GM19238 (cell line): Measurements from ENCODE around the gene CSNK2B.

Experiments used
- DNase-seq: peaks from one replicate; pipeline ENCODE4 v3.0.0; 2011; ENCODE audit warnings: low spot score; ENCODE audit not compliant: insufficient read length

Gene CSNK2B

DNA sequence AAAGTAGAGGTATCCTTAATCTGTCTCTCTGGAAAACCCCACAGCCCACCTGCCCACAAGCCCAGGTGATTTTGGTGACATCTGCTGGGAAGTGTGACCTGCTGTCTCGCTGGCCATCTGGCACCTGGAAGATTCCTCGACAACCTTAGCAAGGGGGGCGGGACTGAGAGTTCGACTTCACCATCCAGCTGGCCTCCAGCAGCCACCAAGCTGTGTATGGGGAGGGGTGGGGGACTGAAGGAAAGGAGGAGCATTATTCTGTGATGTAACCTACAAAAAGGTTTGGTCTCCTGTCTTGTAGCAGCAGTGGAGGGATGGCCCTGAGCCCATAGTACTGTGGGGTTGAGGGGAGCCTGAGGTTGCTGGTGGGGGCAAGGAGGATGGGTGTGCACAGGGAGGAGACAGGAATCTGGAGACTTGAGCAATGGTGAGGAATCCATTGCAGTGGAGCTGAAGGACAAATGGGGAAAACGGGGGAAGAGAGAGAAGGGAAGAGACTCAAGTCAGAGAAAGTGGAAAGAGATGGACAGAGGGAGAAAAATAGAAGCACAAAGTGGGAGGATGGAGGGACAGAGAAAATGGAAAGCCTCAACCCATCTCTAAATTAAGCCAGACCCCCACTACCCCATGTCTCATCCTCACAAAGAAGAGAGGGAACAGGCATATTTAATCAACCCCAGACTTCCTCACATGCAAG is 44.8 kb downstream of the CSNK2B start:
- DNase-seq, result no peak

DNA sequence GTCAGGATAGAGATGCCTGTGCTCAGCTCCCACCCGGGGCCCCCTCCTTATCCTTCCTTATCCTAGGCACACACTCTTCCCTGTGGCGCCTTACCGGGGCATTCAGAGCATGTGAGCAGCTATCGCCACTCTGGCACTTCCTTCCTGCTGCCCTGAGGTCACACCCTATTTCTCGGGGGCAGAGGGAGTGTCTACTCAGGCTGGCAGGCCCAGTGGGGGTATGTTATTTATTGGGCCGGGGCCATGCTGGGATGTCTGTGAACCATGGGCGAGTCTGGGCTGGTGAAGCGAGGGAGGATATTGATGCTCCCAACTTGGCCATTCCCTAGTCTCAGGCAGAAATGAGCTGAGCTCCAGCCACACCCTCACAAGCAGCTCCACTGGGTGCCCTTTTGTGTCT is 45.4 kb downstream of the CSNK2B start:
- no peak for DNase-seq

DNA sequence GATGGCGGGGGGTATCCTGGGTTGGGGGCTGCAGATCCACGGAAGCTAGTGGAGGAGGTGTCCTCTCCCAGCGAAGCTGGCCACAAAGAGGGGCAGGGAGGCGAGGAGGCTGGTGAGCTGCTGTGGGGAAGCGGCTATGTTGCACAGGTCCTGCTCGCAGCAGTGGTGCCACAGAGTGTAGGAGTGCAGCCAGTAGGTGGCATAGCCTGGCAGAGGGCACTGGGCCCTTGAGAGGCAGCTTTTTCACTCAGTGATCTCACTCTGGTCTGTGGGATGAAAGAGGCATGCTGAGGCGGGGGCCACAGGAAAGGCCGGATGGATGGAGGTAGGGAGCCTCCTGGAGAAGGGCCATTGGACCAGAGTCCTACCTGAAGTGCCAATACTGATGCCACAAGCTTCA is 46.4 kb downstream of the CSNK2B start:
- DNase-seq, result no peak

DNA sequence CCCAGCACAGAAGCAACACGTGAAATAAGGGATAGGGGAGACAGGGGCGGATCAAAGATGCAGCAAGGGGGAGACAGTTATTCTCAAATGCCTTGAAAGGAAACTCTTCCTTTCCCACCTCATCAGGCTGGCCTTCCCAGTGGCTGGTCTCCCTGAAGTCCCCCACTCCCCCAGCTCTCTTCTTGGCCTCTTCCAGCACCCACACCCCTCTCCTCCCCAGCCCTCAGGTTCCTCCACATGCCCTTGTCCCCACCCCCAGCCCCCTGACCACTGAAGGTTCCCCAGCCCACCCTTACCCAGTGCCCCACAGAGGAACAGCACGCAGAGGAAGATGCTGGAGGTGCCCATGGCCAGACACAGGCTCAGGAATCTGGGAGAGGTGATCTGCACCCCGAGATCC is 47.6 kb downstream of the CSNK2B start:
- DNase-seq, result no peak

DNA sequence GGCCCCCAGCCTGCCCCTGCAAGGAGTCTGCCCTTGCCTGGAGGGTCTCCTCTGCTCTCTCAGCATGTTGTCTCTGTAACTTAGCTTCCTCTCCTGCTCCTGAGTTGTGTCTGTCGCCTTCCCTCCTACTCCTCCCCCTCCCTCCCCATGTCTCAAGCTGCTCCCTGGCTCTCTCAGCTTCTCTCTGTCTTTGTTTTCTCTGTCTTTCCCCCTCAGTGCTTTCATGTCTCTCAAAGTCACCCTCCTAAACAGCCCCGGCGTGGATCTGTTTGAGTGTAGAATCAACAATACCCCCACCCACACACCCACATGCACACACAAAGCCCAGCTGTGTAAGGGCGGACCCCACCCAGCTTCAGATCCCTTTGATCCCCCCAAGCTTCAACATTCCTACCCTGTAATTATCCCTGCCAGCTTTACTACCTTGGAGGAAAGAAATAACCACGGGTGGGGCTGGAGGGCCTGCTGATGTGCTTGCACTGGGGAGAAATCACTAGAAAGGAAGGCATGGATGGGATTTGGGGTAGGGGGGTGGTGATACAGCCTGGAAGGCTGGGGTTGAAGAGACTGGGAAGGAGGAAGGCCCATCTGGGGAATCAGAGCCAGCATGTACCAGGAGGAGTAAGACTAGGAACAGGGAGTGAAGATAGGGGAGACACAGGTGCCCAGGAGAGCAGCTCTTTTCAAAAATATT is 48.3 kb downstream of the CSNK2B start:
- no peak for DNase-seq

DNA sequence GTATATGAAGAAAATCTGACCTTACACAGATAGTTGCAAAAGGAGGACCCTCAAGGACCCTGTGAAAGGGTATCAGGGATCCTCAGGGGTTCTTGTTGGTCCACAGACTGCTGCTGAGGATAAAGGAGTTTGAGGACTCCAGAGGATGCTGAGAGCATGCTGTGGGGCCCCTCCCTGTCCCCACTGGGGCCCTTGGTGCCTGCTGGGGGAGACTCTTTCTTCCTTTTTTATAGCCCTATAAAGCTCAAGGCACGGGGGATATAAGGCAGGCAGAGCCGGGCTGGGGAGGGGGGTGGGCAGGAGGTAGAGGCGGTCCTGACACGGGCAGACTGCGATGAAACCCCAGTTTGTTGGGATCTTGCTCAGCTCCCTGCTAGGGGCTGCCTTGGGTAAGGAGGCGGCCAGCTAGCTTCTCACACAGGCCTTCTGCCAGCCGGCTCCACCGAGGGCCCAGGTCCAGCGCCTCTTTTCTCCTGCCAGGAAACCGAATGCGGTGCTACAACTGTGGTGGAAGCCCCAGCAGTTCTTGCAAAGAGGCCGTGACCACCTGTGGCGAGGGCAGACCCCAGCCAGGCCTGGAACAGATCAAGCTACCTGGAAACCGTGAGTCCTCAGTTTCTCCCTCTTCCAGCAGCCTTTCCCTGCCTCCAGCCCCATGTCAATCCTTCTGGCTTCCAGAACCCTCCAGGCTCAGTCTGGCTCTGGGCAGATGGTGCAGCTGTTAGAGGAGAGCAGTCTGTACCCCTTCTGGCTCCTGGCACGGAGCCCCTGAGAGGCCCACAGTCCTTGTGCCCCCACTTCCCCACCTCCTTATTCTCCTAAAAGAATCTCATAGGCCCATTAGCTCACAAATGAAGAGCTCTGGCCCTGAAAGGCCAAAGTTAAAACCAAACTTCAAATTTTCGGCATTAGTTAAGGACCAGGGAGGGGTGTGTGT is 49.4 kb downstream of the CSNK2B start, which contains the start of gene LY6G6D:
LY6G6D (plus strand) TSS at position 327 of the 937 bp plus-strand sequence; CDS start at position 335, 8 bp downstream.
- no peak for DNase-seq

DNA sequence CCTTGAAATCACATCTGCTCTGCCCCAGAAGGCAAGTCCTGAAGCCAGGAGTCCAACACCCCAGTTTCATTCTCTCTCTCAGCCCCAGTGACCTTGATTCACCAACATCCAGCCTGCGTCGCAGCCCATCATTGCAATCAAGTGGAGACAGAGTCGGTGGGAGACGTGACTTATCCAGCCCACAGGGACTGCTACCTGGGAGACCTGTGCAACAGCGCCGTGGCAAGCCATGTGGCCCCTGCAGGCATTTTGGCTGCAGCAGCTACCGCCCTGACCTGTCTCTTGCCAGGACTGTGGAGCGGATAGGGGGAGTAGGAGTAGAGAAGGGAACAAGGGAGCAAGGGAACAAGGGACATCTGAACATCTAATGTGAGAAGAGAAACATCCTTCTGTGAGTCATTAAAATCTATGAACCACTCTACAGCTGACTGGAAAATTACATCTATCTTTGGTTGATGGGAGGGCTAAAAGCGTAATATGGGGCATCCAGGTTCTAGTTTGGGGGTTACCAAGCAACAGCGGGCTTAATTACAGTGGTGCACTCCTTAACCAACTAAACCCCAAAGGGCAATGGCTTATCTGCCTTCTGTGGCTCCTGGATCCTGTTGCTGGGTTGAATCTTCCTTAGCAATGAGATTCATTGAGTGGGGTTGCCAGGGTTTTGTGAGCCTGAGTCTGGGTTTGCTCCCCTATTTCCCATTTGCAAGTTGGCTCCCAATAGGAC is 51.8 kb downstream of the CSNK2B start:
- DNase-seq, result no peak

DNA sequence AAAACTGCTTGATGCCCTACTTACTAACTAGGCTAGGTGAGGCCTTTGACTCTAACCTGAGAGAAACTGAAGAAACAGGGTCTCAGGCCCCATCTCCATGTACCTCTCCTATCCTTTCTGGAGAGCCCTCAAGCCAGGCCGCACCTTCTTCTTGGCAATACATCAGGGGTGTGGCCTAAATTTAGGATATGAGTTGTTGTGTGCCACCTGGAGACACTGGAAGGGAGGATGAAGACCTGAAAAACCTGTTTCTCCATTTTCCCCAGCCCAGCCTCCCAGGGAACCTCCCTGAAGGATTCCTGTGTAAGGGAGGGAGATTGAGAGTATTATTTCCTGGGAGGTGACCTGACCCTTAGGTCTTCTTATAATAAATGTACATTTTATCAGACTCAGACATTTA is 52.4 kb downstream of the CSNK2B start:
- DNase-seq, result no peak

DNA sequence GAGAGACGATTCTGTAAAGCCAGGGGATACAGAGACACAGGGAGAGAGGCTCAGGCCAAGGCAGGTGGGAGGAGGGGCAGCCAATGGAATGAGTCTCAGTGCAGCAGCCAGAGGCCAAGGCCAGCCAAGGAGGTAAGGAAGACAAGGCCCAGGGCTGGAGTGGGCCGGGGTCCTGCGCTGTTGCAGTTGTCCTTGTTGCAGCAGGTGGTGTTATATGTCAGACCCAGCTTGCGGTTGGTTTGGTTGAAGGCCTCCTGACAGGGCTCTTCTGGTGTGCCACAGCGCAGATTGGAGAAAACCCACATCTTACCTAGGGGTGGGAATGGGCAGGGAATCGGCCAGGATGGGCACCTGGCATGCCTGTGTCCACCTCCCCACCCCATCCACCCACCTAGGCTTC is 53.1 kb downstream of the CSNK2B start:
- DNase-seq, result no peak
